Sigmoid colon (tissue), 7 donors: ENCODE measurements around the gene ATP2A2. TPM values are rescaled to one million over a fixed set of nuclear protein-coding genes. Genes with fewer than 3 reads are reported as not detected.

ENCODE experiments used
- DNase-seq: peaks from one replicate; pipeline ENCODE4 v3.0.0-alpha.2; 2019
- H3K27ac ChIP-seq, 4 donors: fragments of 200-600 bp; sonication (generic); one replicate each; pipeline ENCODE4 v1.5.1; 2016 to 2019; ENCODE audit warnings: mild to moderate bottlenecking in 1 of 4
- H3K27me3 ChIP-seq, 3 donors: fragments of 200-600 bp; sonication (generic); one replicate each; pipeline ENCODE4 v1.5.1; 2019; ENCODE audit warnings: mild to moderate bottlenecking in 1 of 3
- H3K36me3 ChIP-seq, 4 donors: fragments of 200-600 bp; sonication (generic); one replicate each; pipeline ENCODE4 v1.5.1; 2016 to 2019
- H3K4me1 ChIP-seq, 4 donors: fragments of 200-600 bp; sonication (generic); one replicate each; pipeline ENCODE4 v1.5.1; 2017 to 2019
- H3K4me3 ChIP-seq, 4 donors: fragments of 200-600 bp; sonication (generic); one replicate each; pipeline ENCODE4 v1.5.1; 2017 to 2019; ENCODE audit warnings: mild to moderate bottlenecking in 2 of 4, moderate library complexity in 1 of 4
- H3K9me3 ChIP-seq, 4 donors: fragments of 200-600 bp in 3 of 4; sonication (generic) in 3 of 4; one replicate each; pipeline versions ENCODE4 v1.5.1 to v1.6.1; 2013 to 2019
- EP300 ChIP-seq, 4 donors: sonication (generic); formaldehyde crosslinking; IDR thresholded peaks; one replicate each; pipeline ENCODE4 v1.6.1; 2017; ENCODE audit warnings: antibody characterized with exemption in 4 of 4
- POLR2A ChIP-seq, 2 donors: fragments of 450-650 bp; IDR thresholded peaks; one replicate each; pipeline ENCODE4 v1.6.1; 2016; ENCODE audit warnings: antibody characterized with exemption in 2 of 2, mild to moderate bottlenecking in 2 of 2, moderate library complexity in 2 of 2
- POLR2AphosphoS5 ChIP-seq, 4 donors: sonication (generic); formaldehyde crosslinking; IDR thresholded peaks; one replicate each; pipeline ENCODE4 v1.6.1; 2017; ENCODE audit warnings: antibody characterized with exemption in 4 of 4
- WGBS, 2 donors: extraction: QIAGEN DNeasy Blood & Tissue Kit; methylation state at CpG; one replicate each; pipeline ENCODE4 v1.1.7; 2013; 5-methylcytosine and 5-hydroxymethylcytosine counted together
- intact Hi-C: fragments of 100-400 bp; cut with DNase I; formaldehyde crosslinking; loops from one replicate; pipeline ENCODE4 v1.15.1; 2023
- polyA plus RNA-seq, 3 donors: library from polyadenylated mRNA; stranded (reverse); fragments of 200-250 nt; gene quantifications; one replicate each; pipeline ENCODE4 v1.2.3, GENCODE V29; 2013
- total RNA-seq, 4 donors: library from RNA; depleted of rRNA; stranded (reverse); fragments of >200 nt; gene quantifications; one replicate each; pipeline ENCODE4 v1.1.0, GENCODE V29; 2016
- TF ChIP-seq, protein P1 (sequence below), 4 experiments: fragments of 450-650 bp in 3 of 4; fragments of 200-600 bp in 1 of 4; IDR thresholded peaks; one replicate each; pipeline ENCODE4 v1.5.1; 2016 to 2019; ENCODE audit warnings: antibody characterized with exemption in 4 of 4, mild to moderate bottlenecking in 3 of 4, moderate library complexity in 2 of 4
- donor health status: healthy with polysubstance abuse.
- donor health status: Bipolar disorder and iron deficiency.
- donor health status: healthy.

ATP2A2 gene
- total and polyA plus RNA-seq, 7 donors, result 16.6 to 121 (median 84.9) TPM

DNA sequence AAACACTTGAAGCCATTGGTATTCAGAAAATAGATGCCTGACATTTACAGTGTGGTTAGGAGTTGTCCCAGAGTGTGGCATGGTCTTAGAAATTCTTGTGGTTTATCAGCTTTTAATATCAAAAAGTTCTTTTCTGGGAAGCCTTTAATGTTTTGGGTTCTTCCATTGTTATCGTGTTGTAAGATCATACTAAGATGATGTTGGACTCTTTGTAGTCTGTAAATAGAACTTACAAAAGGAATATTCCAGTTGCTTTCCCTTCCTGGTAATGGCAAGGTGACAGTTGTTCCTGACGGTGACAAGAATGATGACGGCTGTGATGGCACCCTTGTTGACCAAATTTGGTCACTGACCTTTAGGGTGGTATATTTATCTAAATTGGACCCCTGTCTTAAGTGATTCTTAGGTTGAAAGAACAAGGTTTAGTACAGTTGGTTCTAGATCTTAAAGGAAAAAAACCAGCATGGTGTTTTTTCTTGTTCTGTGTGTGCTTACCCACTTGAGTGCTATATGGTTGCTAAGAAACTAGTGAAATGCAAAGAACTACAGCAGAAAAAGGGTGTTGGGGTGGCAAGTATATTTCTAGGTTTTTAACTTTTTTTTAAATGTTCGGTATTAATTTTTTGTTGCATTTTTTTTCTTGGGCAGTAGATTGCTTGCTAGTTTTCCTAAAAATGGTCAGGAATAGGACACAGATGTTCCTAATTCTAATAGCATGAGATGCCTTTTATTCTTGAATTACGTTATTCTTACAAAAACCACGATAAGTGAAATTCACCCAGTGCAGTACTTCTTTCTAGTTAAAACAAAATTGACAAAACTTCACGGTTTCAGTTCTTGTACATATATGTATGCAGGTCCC, 2.1 kb downstream of the ATP2A2 start:
- Histone ChIP-seq H3K4me1 (peaks cover 0 to 70% (median 63%) of the 10 kb centered on the region in 4 donors), H3K27ac (peak overlapping the region; percentile 96 to 99 (median 98))

DNA sequence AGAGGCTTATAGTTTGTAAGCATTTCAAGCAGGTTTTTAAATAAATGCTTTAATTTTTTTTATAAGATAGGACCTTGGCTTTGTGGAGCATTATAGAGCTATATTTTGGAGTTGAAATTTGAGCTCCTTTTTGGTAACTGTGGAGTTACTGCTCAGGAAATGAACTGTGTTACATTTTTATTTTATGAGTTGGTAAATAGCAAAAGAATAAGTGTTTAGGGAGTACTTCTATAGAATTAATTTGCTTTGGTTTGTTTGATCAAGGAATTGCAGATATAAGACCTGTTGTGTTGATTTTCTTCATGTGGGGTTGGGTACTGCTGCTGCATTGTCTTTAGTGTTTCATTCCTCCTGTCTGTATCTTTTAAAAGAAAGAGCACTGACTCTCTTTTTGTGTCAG, 3.5 kb downstream of the ATP2A2 start:
- Histone ChIP-seq H3K4me3 (peak overlapping the region in 3 of 4 donors; percentile 83 to 92 (median 84)), H3K27me3 (no peaks in the 10 kb centered on the region), H3K27ac (peak overlapping the region in 3 of 4 donors; percentile 96 to 99 (median 98)), H3K9me3 (no peaks in the 10 kb centered on the region), H3K36me3 (peaks cover 0 to 17% (median 4%) of the 10 kb centered on the region in 4 donors), H3K4me1 (peaks cover 0 to 81% (median 70%) of the 10 kb centered on the region in 4 donors)
- TF ChIP-seq POLR2AphosphoS5 (IDR thresholded peaks at IDR 0.05), result no peak
- TF ChIP-seq EP300 (IDR thresholded peaks at IDR 0.05), result no peak
- TF ChIP-seq, protein P1, sequence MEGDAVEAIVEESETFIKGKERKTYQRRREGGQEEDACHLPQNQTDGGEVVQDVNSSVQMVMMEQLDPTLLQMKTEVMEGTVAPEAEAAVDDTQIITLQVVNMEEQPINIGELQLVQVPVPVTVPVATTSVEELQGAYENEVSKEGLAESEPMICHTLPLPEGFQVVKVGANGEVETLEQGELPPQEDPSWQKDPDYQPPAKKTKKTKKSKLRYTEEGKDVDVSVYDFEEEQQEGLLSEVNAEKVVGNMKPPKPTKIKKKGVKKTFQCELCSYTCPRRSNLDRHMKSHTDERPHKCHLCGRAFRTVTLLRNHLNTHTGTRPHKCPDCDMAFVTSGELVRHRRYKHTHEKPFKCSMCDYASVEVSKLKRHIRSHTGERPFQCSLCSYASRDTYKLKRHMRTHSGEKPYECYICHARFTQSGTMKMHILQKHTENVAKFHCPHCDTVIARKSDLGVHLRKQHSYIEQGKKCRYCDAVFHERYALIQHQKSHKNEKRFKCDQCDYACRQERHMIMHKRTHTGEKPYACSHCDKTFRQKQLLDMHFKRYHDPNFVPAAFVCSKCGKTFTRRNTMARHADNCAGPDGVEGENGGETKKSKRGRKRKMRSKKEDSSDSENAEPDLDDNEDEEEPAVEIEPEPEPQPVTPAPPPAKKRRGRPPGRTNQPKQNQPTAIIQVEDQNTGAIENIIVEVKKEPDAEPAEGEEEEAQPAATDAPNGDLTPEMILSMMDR (IDR thresholded peaks at IDR 0.05), result no peak
- no peak for TF ChIP-seq POLR2A (IDR thresholded peaks at IDR 0.05)
- DNase-seq, result no peak
- intact Hi-C loops, result loop anchor here (5.0 kb wide), 3 partner anchors 118 to 177 kb away; partner anchors contain the start of genes ANAPC7 and IFT81

More for the DNA sequence above, 2.1 kb downstream of the ATP2A2 start:
- TF ChIP-seq POLR2AphosphoS5 (IDR thresholded peaks at IDR 0.05) (peak in 1 of 4 donors; percentile 5), EP300 (IDR thresholded peaks at IDR 0.05) (no peak)
- Histone ChIP-seq H3K36me3 (peaks cover 0 to 9% (median 4%) of the 10 kb centered on the region in 4 donors), H3K4me3 (peak overlapping the region; percentile 71 to 92 (median 84)), H3K9me3 (no peaks in the 10 kb centered on the region), H3K27me3 (no peaks in the 10 kb centered on the region)
- intact Hi-C loops, result loop anchor here (5.0 kb wide), 3 partner anchors 119 to 176 kb away; partner anchors contain the start of genes ANAPC7 and IFT81
- 6 to 29% methylated on average over 7 of the region's 7 CpGs for WGBS, 2 donors
- no peak for DNase-seq

DNA sequence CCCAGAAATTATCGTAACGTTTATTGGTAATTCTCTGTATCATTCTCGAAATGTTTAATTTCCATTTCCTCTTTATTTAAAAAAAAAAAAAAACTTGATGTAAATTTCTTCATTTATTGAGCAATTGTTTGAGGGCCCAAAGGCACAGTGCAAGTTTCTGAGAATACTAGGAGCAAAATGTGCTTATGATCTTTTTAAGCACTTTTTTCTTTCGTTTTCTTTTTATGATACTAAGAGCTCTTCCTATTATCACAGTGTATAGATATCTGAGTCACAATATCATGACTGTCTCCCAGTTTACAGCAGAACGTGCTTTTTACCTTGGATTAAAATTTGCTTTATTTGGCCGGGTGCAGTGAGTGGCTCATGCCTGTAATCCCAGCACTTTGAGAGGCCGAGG, 5.6 kb downstream of the ATP2A2 start:
- TF ChIP-seq POLR2AphosphoS5 (IDR thresholded peaks at IDR 0.05) (no peak), POLR2A (IDR thresholded peaks at IDR 0.05) (no peak), EP300 (IDR thresholded peaks at IDR 0.05) (no peak)
- TF ChIP-seq, protein P1 (IDR thresholded peaks at IDR 0.05), result no peak
- H3K4me3 ChIP-seq, result no peak overlapping the region
- WGBS, 2 donors, result 57 to 63% methylated on average over 7 of the region's 7 CpGs
- peaks cover 0 to 77% (median 69%) of the 10 kb centered on the region in 4 donors for H3K4me1 ChIP-seq
- intact Hi-C loops, result no loop called here
- H3K36me3 ChIP-seq, result peaks cover 0 to 29% (median 6%) of the 10 kb centered on the region in 4 donors
- H3K27me3 ChIP-seq, result no peaks in the 10 kb centered on the region
- H3K9me3 ChIP-seq, result no peaks in the 10 kb centered on the region
- no peak for DNase-seq
- peak overlapping the region; percentile 27 to 98 (median 38) for H3K27ac ChIP-seq

DNA sequence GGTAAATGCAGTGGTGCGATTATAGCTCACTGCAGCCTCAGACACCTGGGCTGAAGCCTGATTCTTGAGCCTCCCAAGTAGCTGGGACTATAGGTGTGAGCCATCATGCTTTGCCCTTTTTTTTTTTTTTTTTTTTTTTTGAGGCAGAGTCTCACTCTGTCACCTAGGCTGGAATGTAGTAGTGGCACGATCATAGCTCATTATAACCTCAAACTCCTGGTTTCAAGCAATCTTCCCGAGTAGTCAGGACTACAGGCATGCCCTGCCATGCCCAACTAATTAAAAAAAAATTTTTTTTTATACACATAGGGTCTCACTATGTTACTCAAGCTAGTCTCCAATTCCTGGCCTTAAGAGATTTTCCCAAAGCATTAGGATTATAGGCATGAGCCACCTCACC, 6.9 kb downstream of the ATP2A2 start:
- Histone ChIP-seq H3K27ac (peak overlapping the region in 2 of 4 donors; percentile 39 to 44), H3K36me3 (peaks cover 0 to 43% (median 18%) of the 10 kb centered on the region in 4 donors), H3K27me3 (no peaks in the 10 kb centered on the region), H3K4me1 (peaks cover 0 to 70% (median 62%) of the 10 kb centered on the region in 4 donors), H3K4me3 (no peak overlapping the region), H3K9me3 (no peaks in the 10 kb centered on the region)
- TF ChIP-seq POLR2A (IDR thresholded peaks at IDR 0.05), result no peak
- no peak for TF ChIP-seq EP300 (IDR thresholded peaks at IDR 0.05)
- TF ChIP-seq POLR2AphosphoS5 (IDR thresholded peaks at IDR 0.05), result no peak
- TF ChIP-seq, protein P1 (IDR thresholded peaks at IDR 0.05), result no peak
- no peak for DNase-seq
- intact Hi-C loops, result no loop called here
- WGBS, 2 donors, result 81 to 92% methylated on average over 3 of the region's 3 CpGs

DNA sequence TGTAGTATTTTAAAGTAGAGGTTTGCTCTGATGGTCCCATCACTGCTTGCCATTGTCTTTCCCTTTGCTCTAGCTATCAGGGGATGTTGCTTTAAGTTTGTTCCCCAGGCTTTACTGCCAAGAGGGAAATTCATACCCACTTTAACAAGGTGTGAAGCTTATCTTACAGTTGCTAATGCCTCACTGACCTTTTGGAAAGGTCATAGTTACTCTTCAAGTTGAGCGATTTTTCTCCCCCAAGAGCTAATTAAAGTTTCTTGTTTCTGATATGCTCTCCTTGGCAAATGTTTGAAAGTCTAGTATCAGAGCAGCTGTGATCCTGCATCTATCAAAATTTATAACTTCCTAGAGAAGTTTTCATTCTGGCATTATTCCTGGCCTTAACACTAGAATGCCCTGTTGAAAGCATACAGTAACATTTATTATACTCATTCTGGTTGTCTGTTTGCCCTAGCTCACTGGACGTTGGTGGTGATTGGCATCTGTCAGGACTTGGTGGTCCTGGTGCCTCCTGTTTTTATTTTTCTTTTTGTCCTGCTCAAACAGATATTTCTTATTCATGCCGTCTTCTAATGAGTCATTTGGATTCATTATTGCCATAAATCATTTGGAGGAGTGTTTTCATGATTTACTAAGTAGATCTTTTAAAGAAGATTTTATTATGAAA, 8.1 kb downstream of the ATP2A2 start:
- DNase-seq, result no peak
- no peaks in the 10 kb centered on the region for H3K9me3 ChIP-seq
- WGBS, 2 donors, result 20 to 54% methylated on average over 3 of the region's 3 CpGs
- peaks cover 0 to 53% (median 24%) of the 10 kb centered on the region in 4 donors for H3K36me3 ChIP-seq
- no peak overlapping the region for H3K4me3 ChIP-seq
- H3K4me1 ChIP-seq, result peaks cover 0 to 58% (median 50%) of the 10 kb centered on the region in 4 donors
- peak overlapping the region; percentile 25 to 44 (median 35) for H3K27ac ChIP-seq
- TF ChIP-seq, protein P1 (IDR thresholded peaks at IDR 0.05), result no peak
- TF ChIP-seq EP300 (IDR thresholded peaks at IDR 0.05) (no peak), POLR2A (IDR thresholded peaks at IDR 0.05) (no peak), POLR2AphosphoS5 (IDR thresholded peaks at IDR 0.05) (no peak)
- no peaks in the 10 kb centered on the region for H3K27me3 ChIP-seq
- intact Hi-C loops, result no loop called here
